Breast epithelium (tissue), 4 donors: ENCODE data around the gene HOXD9. TPM values are rescaled to one million over a fixed set of nuclear protein-coding genes. Genes with fewer than 3 reads are reported as not detected.

Experiments
- DNase-seq, 2 donors: peaks; one replicate each; pipeline ENCODE4 v3.0.0-alpha.2; 2019; ENCODE audit warnings: low spot score in 2 of 2
- H3K27ac ChIP-seq, 2 donors: fragments of 200-600 bp; sonication (generic) in 1 of 2; one replicate each; pipeline ENCODE4 v1.5.1; 2016 to 2019; ENCODE audit warnings: mild to moderate bottlenecking in 1 of 2
- H3K27me3 ChIP-seq, 2 donors: fragments of 200-600 bp; sonication (generic) in 1 of 2; one replicate each; pipeline versions ENCODE4 v1.5.1 to v1.6.0; 2017 to 2019; ENCODE audit warnings: control low read depth in 1 of 2, mild to moderate bottlenecking in 1 of 2
- H3K36me3 ChIP-seq: fragments of 200-600 bp; one replicate; pipeline ENCODE4 v1.5.1; 2019
- H3K4me1 ChIP-seq, 2 donors: fragments of 200-600 bp; sonication (generic); one replicate each; pipeline ENCODE4 v1.5.1; 2016 to 2019; ENCODE audit warnings: control low read depth in 1 of 2
- H3K4me3 ChIP-seq, 3 donors: fragments of 200-600 bp; sonication (generic); 1 replicate in 2 of 3; 2 replicates in 1 of 3; pipeline ENCODE4 v1.5.1; 2016 to 2019; ENCODE audit warnings: mild to moderate bottlenecking in 3 of 3, moderate library complexity in 2 of 3
- H3K9me3 ChIP-seq, 2 donors: fragments of 200-600 bp; sonication (generic) in 1 of 2; one replicate each; pipeline ENCODE4 v1.5.1; 2016 to 2019; ENCODE audit warnings: control low read depth in 1 of 2
- POLR2A ChIP-seq: fragments of 450-650 bp; IDR thresholded peaks from one replicate; pipeline ENCODE4 v1.6.1; 2016; ENCODE audit warnings: antibody characterized with exemption, mild to moderate bottlenecking, moderate library complexity
- POLR2AphosphoS5 ChIP-seq, 3 donors: sonication (generic); formaldehyde crosslinking; IDR thresholded peaks; one replicate each; pipeline ENCODE4 v1.6.1; 2017; ENCODE audit warnings: antibody characterized with exemption in 3 of 3
- intact Hi-C: fragments of 100-400 bp; cut with DNase I; formaldehyde crosslinking; loops from one replicate; pipeline ENCODE4 v1.15.1; 2023; ENCODE audit warnings: low total_unique reads
- total RNA-seq, 3 donors: library from RNA; depleted of rRNA; stranded (reverse); fragments of >200 nt; gene quantifications; one replicate each; pipeline ENCODE4 v1.1.0, GENCODE V29; 2016
- TF ChIP-seq, protein P1 (sequence below), 3 donors: fragments of 450-650 bp; IDR thresholded peaks; one replicate each; pipeline ENCODE4 v1.5.1; 2016 to 2017; ENCODE audit warnings: antibody characterized with exemption in 3 of 3, mild to moderate bottlenecking in 3 of 3, moderate library complexity in 3 of 3

The HOXD9 gene
- total RNA-seq, 3 donors from 2014 or later = 2.4 to 17.0 (median 2.8) TPM

DNA sequence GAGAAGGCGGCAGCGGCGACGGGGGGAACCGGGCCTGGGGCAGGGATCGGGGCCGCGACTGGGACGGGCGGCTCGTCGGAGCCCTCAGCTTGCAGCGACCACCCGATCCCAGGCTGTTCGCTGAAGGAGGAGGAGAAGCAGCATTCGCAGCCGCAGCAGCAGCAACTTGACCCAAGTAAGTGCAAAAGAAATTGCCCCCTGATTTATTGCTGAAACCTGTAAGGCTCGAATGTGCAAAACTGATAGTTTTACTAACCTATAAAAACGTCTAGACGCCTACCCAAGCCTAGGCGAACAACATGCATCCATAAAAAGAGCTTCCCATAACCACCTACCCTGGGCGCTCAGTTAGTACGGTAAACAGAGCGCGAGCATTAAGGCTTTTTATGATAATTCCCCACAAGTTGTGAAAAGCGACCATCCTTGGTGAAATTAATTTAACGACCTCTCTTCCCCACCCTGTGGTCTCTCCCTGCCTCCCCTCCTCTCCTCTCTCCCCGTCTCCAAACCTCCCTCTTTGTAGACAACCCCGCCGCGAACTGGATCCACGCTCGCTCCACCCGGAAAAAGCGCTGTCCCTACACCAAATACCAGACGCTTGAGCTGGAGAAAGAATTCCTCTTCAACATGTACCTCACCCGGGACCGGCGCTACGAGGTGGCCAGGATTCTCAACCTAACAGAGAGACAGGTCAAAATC lies 1.0 kb downstream of the HOXD9 start:
- intact Hi-C loops = no loop called here
- Histone ChIP-seq H3K9me3 (no peaks in the 10 kb centered on the region), H3K4me3 (peak overlapping the region; percentile 54 to 64 (median 62)), H3K27me3 (peaks cover 0 to 88% of the 10 kb centered on the region in 2 donors), H3K4me1 (no peaks in the 10 kb centered on the region), H3K27ac (peak overlapping the region; percentile 61 to 89), H3K36me3 (no peaks in the 10 kb centered on the region)
- no peak for TF ChIP-seq POLR2A
- TF ChIP-seq, protein P1, sequence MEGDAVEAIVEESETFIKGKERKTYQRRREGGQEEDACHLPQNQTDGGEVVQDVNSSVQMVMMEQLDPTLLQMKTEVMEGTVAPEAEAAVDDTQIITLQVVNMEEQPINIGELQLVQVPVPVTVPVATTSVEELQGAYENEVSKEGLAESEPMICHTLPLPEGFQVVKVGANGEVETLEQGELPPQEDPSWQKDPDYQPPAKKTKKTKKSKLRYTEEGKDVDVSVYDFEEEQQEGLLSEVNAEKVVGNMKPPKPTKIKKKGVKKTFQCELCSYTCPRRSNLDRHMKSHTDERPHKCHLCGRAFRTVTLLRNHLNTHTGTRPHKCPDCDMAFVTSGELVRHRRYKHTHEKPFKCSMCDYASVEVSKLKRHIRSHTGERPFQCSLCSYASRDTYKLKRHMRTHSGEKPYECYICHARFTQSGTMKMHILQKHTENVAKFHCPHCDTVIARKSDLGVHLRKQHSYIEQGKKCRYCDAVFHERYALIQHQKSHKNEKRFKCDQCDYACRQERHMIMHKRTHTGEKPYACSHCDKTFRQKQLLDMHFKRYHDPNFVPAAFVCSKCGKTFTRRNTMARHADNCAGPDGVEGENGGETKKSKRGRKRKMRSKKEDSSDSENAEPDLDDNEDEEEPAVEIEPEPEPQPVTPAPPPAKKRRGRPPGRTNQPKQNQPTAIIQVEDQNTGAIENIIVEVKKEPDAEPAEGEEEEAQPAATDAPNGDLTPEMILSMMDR (IDR thresholded peaks at IDR 0.05) = no peak
- DNase-seq = peak in 1 of 2 donors; percentile 45

DNA sequence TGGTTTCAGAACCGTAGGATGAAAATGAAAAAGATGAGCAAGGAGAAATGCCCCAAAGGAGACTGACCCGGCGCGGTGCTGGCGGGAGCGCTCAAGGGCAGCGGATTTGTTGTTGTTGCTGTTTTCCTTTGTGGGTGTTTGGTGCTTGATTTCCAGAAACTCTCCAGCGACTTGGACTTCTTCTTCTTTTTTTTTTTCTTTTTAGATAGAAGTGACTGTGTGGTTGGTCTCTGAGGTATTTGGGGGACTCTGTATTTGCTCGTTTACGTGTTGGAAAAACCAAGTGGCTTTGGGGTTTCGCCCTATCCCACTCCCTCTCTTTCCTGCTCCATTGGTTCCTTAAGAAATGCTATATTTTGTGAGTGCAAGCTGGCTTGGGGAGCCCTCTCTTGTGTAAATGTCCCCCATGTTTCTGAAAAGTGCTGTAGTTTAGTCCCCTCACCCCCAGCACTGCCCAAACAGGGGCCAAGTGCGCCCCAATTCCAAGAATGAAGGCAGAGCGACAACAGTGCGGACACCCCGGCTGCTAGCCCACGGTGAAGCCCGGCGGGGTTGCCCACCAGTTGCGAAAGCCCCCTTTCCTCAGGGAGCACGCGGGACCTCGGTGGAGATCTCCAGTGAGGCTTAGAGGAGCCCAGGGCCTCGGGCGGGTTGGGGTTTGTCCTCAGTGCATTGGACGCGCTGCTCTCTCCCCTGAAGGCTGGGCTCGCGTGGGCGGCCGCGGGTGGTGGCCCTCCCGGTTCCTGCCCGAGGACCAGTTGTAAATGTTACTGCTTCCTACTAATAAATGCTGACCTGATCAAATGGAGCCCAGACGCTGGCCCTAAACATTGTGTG lies 1.8 kb downstream of the HOXD9 start:
- intact Hi-C loops = no loop called here
- no peak for DNase-seq

DNA sequence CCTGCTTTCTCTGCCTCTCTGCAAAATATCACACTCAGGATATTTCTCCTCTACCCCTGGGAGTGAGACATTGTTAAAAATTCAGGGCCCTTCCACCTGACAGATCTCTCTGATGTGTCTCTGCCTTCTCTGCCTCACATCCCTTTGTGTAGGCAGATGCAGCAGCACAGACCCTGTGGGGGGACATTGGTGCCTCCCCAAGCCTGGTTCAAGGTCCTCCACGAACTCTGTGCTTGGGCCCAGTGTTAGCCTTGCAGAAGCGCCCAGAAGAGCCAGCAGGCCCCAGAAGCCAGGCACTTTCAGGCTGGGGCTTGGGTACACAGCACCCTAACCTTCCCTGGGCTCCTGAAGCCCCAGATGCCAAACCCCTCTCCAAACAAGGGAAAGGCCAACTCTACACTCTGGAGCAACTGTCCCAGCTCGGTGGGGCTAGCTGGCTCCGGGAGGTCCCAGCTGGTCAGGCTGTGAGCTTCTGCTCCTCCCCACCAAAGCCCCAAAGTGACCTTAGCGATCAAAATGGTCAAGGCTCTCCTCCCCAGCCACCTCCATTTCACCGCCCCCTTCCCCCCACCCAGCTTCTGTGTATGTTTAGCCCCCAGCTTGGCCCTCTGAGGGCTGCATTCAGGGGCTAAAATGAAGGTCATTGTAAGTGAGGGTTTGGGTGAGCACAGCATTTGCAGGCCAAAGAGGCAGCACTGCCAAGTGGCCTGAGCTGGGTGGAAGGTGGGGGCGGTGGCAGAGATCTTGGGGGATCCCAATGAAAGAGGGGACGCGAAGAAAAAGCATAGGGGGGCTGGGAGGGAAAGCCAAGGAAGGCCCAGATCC lies 2.6 kb downstream of the HOXD9 start:
- Histone ChIP-seq H3K27me3 (peaks cover 5 to 86% of the 10 kb centered on the region in 2 donors), H3K36me3 (no peaks in the 10 kb centered on the region), H3K27ac (peak overlapping the region in 1 of 2 donors; percentile 81), H3K4me1 (no peaks in the 10 kb centered on the region), H3K4me3 (peak overlapping the region in 2 of 3 donors; percentile 54), H3K9me3 (peaks cover 0 to 3% of the 10 kb centered on the region in 2 donors)
- TF ChIP-seq, protein P1 (IDR thresholded peaks at IDR 0.05) = no peak
- TF ChIP-seq POLR2AphosphoS5 (IDR thresholded peaks at IDR 0.05) = no peak
- TF ChIP-seq POLR2A = no peak
- DNase-seq = no peak
- intact Hi-C loops = no loop called here

More for the DNA sequence above, 1.8 kb downstream of the HOXD9 start:
- H3K27ac ChIP-seq = peak overlapping the region in 1 of 2 donors; percentile 81
- no peaks in the 10 kb centered on the region for H3K4me1 ChIP-seq
- peaks cover 4 to 88% of the 10 kb centered on the region in 2 donors for H3K27me3 ChIP-seq
- H3K36me3 ChIP-seq = no peaks in the 10 kb centered on the region
- H3K4me3 ChIP-seq = peak overlapping the region; percentile 54 to 64 (median 62)
- TF ChIP-seq POLR2AphosphoS5 (IDR thresholded peaks at IDR 0.05) (no peak), POLR2A (no peak)
- TF ChIP-seq, protein P1 (IDR thresholded peaks at IDR 0.05) = no peak
- peaks cover 0 to 2% of the 10 kb centered on the region in 2 donors for H3K9me3 ChIP-seq

DNA sequence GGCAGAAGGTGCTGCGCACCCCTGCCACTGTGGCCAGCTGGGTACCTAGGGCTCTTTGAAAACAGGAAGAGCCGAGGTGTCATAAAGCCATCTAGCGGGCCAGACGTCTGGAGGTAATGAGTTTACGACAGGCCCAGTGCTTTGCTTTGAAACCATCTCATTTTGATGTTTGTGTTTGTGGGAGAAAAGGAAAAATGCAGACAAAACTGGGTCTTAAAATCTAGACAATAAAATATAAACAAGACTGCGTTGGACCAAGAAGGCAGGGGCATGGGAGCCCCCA lies 3.2 kb downstream of the HOXD9 start:
- Histone ChIP-seq H3K36me3 (no peaks in the 10 kb centered on the region), H3K27me3 (peaks cover 5 to 86% of the 10 kb centered on the region in 2 donors), H3K4me3 (peak overlapping the region in 1 of 3 donors; percentile 54), H3K9me3 (peaks cover 0 to 3% of the 10 kb centered on the region in 2 donors), H3K27ac (peak overlapping the region in 1 of 2 donors; percentile 74), H3K4me1 (no peaks in the 10 kb centered on the region)
- TF ChIP-seq POLR2A (no peak), POLR2AphosphoS5 (IDR thresholded peaks at IDR 0.05) (no peak)
- TF ChIP-seq, protein P1 (IDR thresholded peaks at IDR 0.05) = no peak
- no peak for DNase-seq
- intact Hi-C loops = no loop called here
